H9 (cell line): ENCODE results near the gene TMEM242. TPM values are rescaled to one million over a fixed set of nuclear protein-coding genes. Genes with fewer than 3 reads are reported as not detected.
A peak's percentile ranks its signal among the peaks of the same experiment; 100 is the strongest.

Experiments used
- DNase-seq: peaks from one replicate; pipeline ENCODE4 v3.0.0-alpha.2; 2017
- H2AFZ ChIP-seq: one replicate; pipeline ENCODE4 v1.6.1; 2013; ENCODE audit warnings: mild to moderate bottlenecking, low read length, control low read depth, moderate library complexity
- H2AK5ac ChIP-seq: 2 replicates; pipeline ENCODE4 v1.6.1; 2013; ENCODE audit warnings: low read length, control low read depth, mixed read lengths; ENCODE audit not compliant: insufficient read length
- H2BK120ac ChIP-seq: one replicate; pipeline ENCODE4 v1.6.1; 2013; ENCODE audit warnings: low read depth, mild to moderate bottlenecking, low read length, control low read depth, inconsistent platforms; ENCODE audit not compliant: poor library complexity, severe bottlenecking
- H2BK12ac ChIP-seq: 2 replicates; pipeline ENCODE4 v1.6.1; 2013; ENCODE audit warnings: low read length, control low read depth, mixed read lengths, low read depth; ENCODE audit not compliant: insufficient read length
- H2BK15ac ChIP-seq: 2 replicates; pipeline ENCODE4 v1.6.1; 2013; ENCODE audit warnings: low read depth, low read length, control low read depth
- H2BK20ac ChIP-seq: one replicate; pipeline ENCODE4 v1.6.1; 2013; ENCODE audit warnings: low read depth, mild to moderate bottlenecking, low read length, control low read depth, inconsistent platforms; ENCODE audit not compliant: poor library complexity, severe bottlenecking
- H2BK5ac ChIP-seq: 2 replicates; pipeline ENCODE4 v1.6.1; 2013; ENCODE audit warnings: low read length, control low read depth, mixed read lengths; ENCODE audit not compliant: insufficient read length
- H3K14ac ChIP-seq: 2 replicates; pipeline ENCODE4 v1.6.1; 2013; ENCODE audit warnings: low read length, control low read depth; ENCODE audit not compliant: insufficient read depth
- H3K18ac ChIP-seq: 2 replicates; pipeline ENCODE4 v1.6.1; 2013; ENCODE audit warnings: low read depth, mild to moderate bottlenecking, mixed read lengths, low read length, control low read depth; ENCODE audit not compliant: insufficient read length
- H3K23ac ChIP-seq: 2 replicates; pipeline ENCODE4 v1.6.1; 2013; ENCODE audit warnings: low read length, control low read depth, mixed read lengths, low read depth; ENCODE audit not compliant: insufficient read length
- H3K23me2 ChIP-seq: 2 replicates; pipeline ENCODE4 v1.6.1; 2013; ENCODE audit warnings: low read depth, mild to moderate bottlenecking, mixed read lengths, low read length, control low read depth; ENCODE audit not compliant: insufficient read length, poor library complexity, severe bottlenecking
- H3K27ac ChIP-seq: 2 replicates; pipeline ENCODE4 v1.5.1; 2013; ENCODE audit warnings: low read length, control low read depth, mixed read lengths, low read depth; ENCODE audit not compliant: insufficient read length
- H3K27me3 ChIP-seq: 2 replicates; pipeline ENCODE4 v1.6.1; 2013; ENCODE audit warnings: low read length, control low read depth, inconsistent platforms; ENCODE audit not compliant: insufficient read depth
- H3K4ac ChIP-seq: 2 replicates; pipeline ENCODE4 v1.6.1; 2013; ENCODE audit warnings: low read depth, mild to moderate bottlenecking, control low read depth, inconsistent platforms, low read length, moderate library complexity
- H3K4me1 ChIP-seq: 2 replicates; pipeline ENCODE4 v1.6.1; 2013; ENCODE audit warnings: low read length, control low read depth, inconsistent platforms; ENCODE audit not compliant: insufficient read depth
- H3K4me2 ChIP-seq: 2 replicates; pipeline ENCODE4 v1.6.1; 2013; ENCODE audit warnings: low read length, control low read depth, mixed read lengths; ENCODE audit not compliant: insufficient read length, insufficient read depth
- H3K56ac ChIP-seq: 2 replicates; pipeline ENCODE4 v1.6.1; 2013; ENCODE audit warnings: low read depth, mild to moderate bottlenecking, mixed read lengths, low read length, control low read depth; ENCODE audit not compliant: insufficient read length
- H3K79me1 ChIP-seq: 2 replicates; pipeline ENCODE4 v1.6.1; 2013; ENCODE audit warnings: low read depth, mild to moderate bottlenecking, moderate library complexity, low read length, control low read depth, inconsistent platforms; ENCODE audit not compliant: insufficient read depth, poor library complexity, severe bottlenecking
- H3K79me2 ChIP-seq: 2 replicates; pipeline ENCODE4 v1.6.1; 2013; ENCODE audit warnings: low read length, control low read depth, inconsistent platforms; ENCODE audit not compliant: insufficient read depth
- H3K9ac ChIP-seq: 2 replicates; pipeline ENCODE4 v1.6.1; 2013; ENCODE audit warnings: low read length, control low read depth, mixed read lengths; ENCODE audit not compliant: insufficient read length; ENCODE audit errors: extremely low read depth
- H3K9me3 ChIP-seq: one replicate; pipeline ENCODE4 v1.6.1; 2013; ENCODE audit warnings: low read depth, low read length, inconsistent platforms; ENCODE audit not compliant: control insufficient read depth
- H3T11ph ChIP-seq: one replicate; pipeline ENCODE4 v1.6.1; 2013; ENCODE audit warnings: mild to moderate bottlenecking, low read length, control low read depth, inconsistent platforms
- H4K20me1 ChIP-seq: one replicate; pipeline ENCODE4 v1.6.1; 2013; ENCODE audit not compliant: control insufficient read depth, insufficient read length, insufficient read depth
- H4K5ac ChIP-seq: 2 replicates; pipeline ENCODE4 v1.6.1; 2013; ENCODE audit warnings: low read depth, mild to moderate bottlenecking, mixed read lengths, low read length, control low read depth; ENCODE audit not compliant: insufficient read length
- H4K8ac ChIP-seq: replicated peaks from 2 replicates; pipeline ENCODE4 v1.6.1; 2013; ENCODE audit warnings: low read length, control low read depth, mixed read lengths, low read depth; ENCODE audit not compliant: insufficient read length
- H4K91ac ChIP-seq: 2 replicates; pipeline ENCODE4 v1.6.1; 2013; ENCODE audit warnings: low read depth, mild to moderate bottlenecking, moderate library complexity, mixed read lengths, low read length, control low read depth; ENCODE audit not compliant: insufficient read length
- H3K27ac Mint-ChIP-seq, 3 experiments: 2 replicates in 2 of 3; 3 replicates in 1 of 3; pipeline ENCODE4 v1.8.0; 2020 to 2021; ENCODE audit warnings: mixed read lengths in 3 of 3, mild to moderate bottlenecking in 1 of 3, moderate library complexity in 1 of 3
- H3K27me3 Mint-ChIP-seq: 2 replicates; pipeline ENCODE4 v1.8.0; 2021; ENCODE audit warnings: low read depth, mild to moderate bottlenecking, moderate library complexity, mixed read lengths
- H3K36me3 Mint-ChIP-seq, 3 experiments: 2 replicates in 2 of 3; 3 replicates in 1 of 3; pipeline ENCODE4 v1.8.0; 2020 to 2021; ENCODE audit warnings: low read depth in 3 of 3, mixed read lengths in 3 of 3; ENCODE audit not compliant: insufficient read depth in 1 of 3
- H3K4me1 Mint-ChIP-seq, 2 experiments: 2 replicates each; pipeline ENCODE4 v1.8.0; 2020; ENCODE audit warnings: mixed read lengths in 2 of 2
- H3K4me3 Mint-ChIP-seq, 2 experiments: 2 replicates in 1 of 2; 3 replicates in 1 of 2; pipeline ENCODE4 v1.8.0; 2020 to 2021; ENCODE audit warnings: mild to moderate bottlenecking in 2 of 2, mixed read lengths in 2 of 2, moderate library complexity in 1 of 2
- H3K9me3 Mint-ChIP-seq, 2 experiments: 2 replicates in 1 of 2; 3 replicates in 1 of 2; pipeline ENCODE4 v1.8.0; 2020; ENCODE audit warnings: mild to moderate bottlenecking in 2 of 2, mixed read lengths in 2 of 2, moderate library complexity in 1 of 2
- CTCF ChIP-seq: fragments of 200-600 bp; sonication (generic); conservative IDR thresholded peaks from 3 replicates; pipeline ENCODE4 v1.8.0; 2021; ENCODE audit warnings: antibody characterized with exemption, mild to moderate bottlenecking
- WGBS: extraction: QIAGEN DNeasy Blood & Tissue Kit; methylation state at CpG from one replicate; pipeline ENCODE4 v1.1.7; 2013; ENCODE audit warnings: missing lambda C conversion rate, low lambda C conversion rate, mixed read lengths; ENCODE audit not compliant: insufficient read length; ENCODE audit errors: extremely low coverage; 5-methylcytosine and 5-hydroxymethylcytosine counted together
- total RNA-seq: library from RNA; stranded (reverse); gene quantifications from 2 replicates; pipeline ENCODE4 v1.2.1, GENCODE V29; 2021

Gene TMEM242
- total RNA-seq, 1 experiment from 2014 or later = 10.5 TPM

GRCh38 chr6:157329829-157330228, 6.5 kb upstream of the TMEM242 start:
- no peak for TF ChIP-seq CTCF
- no peak overlapping the region for H3K4me2 ChIP-seq
- no peak overlapping the region for H3K27ac ChIP-seq
- no peak overlapping the region for H4K91ac ChIP-seq
- H3K18ac ChIP-seq = no peak overlapping the region
- no peak overlapping the region for H3K23ac ChIP-seq
- no peaks in the 10 kb centered on the region for H3K79me1 ChIP-seq
- no peaks in the 10 kb centered on the region for H3K9me3 ChIP-seq
- H3K14ac ChIP-seq = no peak overlapping the region
- H3K4me1 Mint-ChIP-seq = no peaks in the 10 kb centered on the region
- H3K79me2 ChIP-seq = no peaks in the 10 kb centered on the region
- H3K9me3 Mint-ChIP-seq = no peaks in the 10 kb centered on the region
- no peak overlapping the region for H2AK5ac ChIP-seq
- H4K20me1 ChIP-seq = no peaks in the 10 kb centered on the region
- no peak overlapping the region for H3K9ac ChIP-seq
- no peak overlapping the region for H2BK15ac ChIP-seq
- no peak for DNase-seq
- no peak overlapping the region for H2BK120ac ChIP-seq
- no peak overlapping the region for H2BK12ac ChIP-seq
- H3K4ac ChIP-seq = no peak overlapping the region
- H3K27ac Mint-ChIP-seq = peak overlapping the region in 1 of 3 experiments; percentile 57; a peak in 1 of 7 replicates
- H2AFZ ChIP-seq = no peak overlapping the region
- no peak overlapping the region for H4K5ac ChIP-seq
- no CpG with 5 or more reads among the region's 1 CpG for WGBS
- no peak overlapping the region for H3T11ph ChIP-seq
- H3K36me3 Mint-ChIP-seq = no peaks in the 10 kb centered on the region
- H2BK20ac ChIP-seq = no peak overlapping the region
- no peak overlapping the region for H2BK5ac ChIP-seq
- H3K4me3 Mint-ChIP-seq = no peak overlapping the region
- H3K23me2 ChIP-seq = no peaks in the 10 kb centered on the region
- H4K8ac ChIP-seq = no peak overlapping the region
- H3K27me3 Mint-ChIP-seq = peaks cover 52% of the 10 kb centered on the region
- H3K4me1 ChIP-seq = no peaks in the 10 kb centered on the region
- H3K27me3 ChIP-seq = no peaks in the 10 kb centered on the region; the same call in 1 of the 2 replicates
- H3K56ac ChIP-seq = no peak overlapping the region
